ENCODE measurements around the gene CFAP251. TPM values are rescaled to one million over a fixed set of nuclear protein-coding genes. Genes with fewer than 3 reads are reported as not detected.

CFAP251 gene
- total and polyA plus RNA-seq, 10 of the 15 experiments (the other 5 are each of a cell fraction or from before 2014, with no cell fraction given): 0.10 to 0.97 (median 0.64) TPM

- FAIRE-seq (no peak), DNase-seq (ENCODE audit: low read depth, low spot score) (no peak), ATAC-seq (no peak)
- 58% methylated on average over 4 of the region's 4 CpGs for WGBS (ENCODE audit: insufficient coverage, insufficient replicate concordance, low lambda C conversion rate, missing lambda C conversion rate)
- TF ChIP-seq BRCA1 (IDR thresholded peaks at IDR 0.05; ENCODE audit: low read depth, low read length): no peak
- no peak for TF ChIP-seq BCL11A (IDR thresholded peaks at IDR 0.05; ENCODE audit: low read depth, low read length)
- no peak for TF ChIP-seq RFX5 (IDR thresholded peaks at IDR 0.05; ENCODE audit: low read depth, low read length)
- TF ChIP-seq YBX1 (IDR thresholded peaks at IDR 0.05): no peak
- TF ChIP-seq E2F4 (IDR thresholded peaks at IDR 0.05; ENCODE audit: low read depth, low read length): no peak
- TF ChIP-seq KAT2A (conservative IDR thresholded peaks at IDR 0.05; ENCODE audit: control insufficient read depth, low read depth, low read length): no peak
- no peak for TF ChIP-seq EZH2 (IDR thresholded peaks at IDR 0.05; ENCODE audit: borderline replicate concordance, control insufficient read depth, low read depth, low read length)
- no peak for TF ChIP-seq SMAD1 (IDR thresholded peaks at IDR 0.05; ENCODE audit: low read depth, partially characterized antibody)
- Histone ChIP-seq H3K4me1 (ENCODE audit: control insufficient read depth, insufficient read depth, low read length) (peaks cover under 1% of the 10 kb centered on the region; the same call in 1 of the 2 replicates), H3K27ac (ENCODE audit: control insufficient read depth, insufficient read depth) (no peak overlapping the region), H3K9ac (ENCODE audit: control insufficient read depth, insufficient read depth, low read length) (no peak overlapping the region), H3K4me2 (ENCODE audit: control insufficient read depth, insufficient read depth) (no peak overlapping the region), H3K4me3 (no peak overlapping the region), H3K79me2 (ENCODE audit: control insufficient read depth, insufficient read depth, low read length) (no peaks in the 10 kb centered on the region), H3K36me3 (ENCODE audit: control insufficient read depth in 2 of 2, insufficient read depth in 2 of 2, low read length in 1 of 2) (no peaks in the 10 kb centered on the region), H3K9me3 (replicated peaks; ENCODE audit: control insufficient read depth, insufficient read depth, low read length) (no peaks in the 10 kb centered on the region; the same call in 2 of the 3 replicates), H4K20me1 (ENCODE audit: control insufficient read depth, insufficient read depth) (no peaks in the 10 kb centered on the region; the same call in 1 of the 2 replicates), H2AFZ (ENCODE audit: control insufficient read depth, low read depth, low read length) (no peak overlapping the region), H3K27me3 (replicated peaks in 1 of 2; ENCODE audit: control insufficient read depth in 2 of 2, insufficient read depth in 2 of 2, low read length in 1 of 2) (no peaks in the 10 kb centered on the region)
- RAD21 ChIA-PET (ENCODE audit: unreplicated experiment): no interaction called here
- in situ Hi-C loops (cut with MboI) (no loop called here), intact Hi-C loops (cut with micrococcal nuclease; ENCODE audit: unreplicated experiment) (no loop called here)
- SMC1A ChIA-PET (ENCODE audit: uncharacterized antibody, unreplicated experiment): no interaction called here
- CTCF ChIA-PET: no interaction called here
- no TSS peak for BruUV-seq (replicated peaks)
- POLR2A ChIA-PET: no interaction called here
Observed at GRCh38 chr12:121932914-121933521, 14.6 kb downstream of the CFAP251 start.

Data from GM12878 (cell line).